GM18508 (cell line): ENCODE data around the gene RPL18A.

ENCODE experiments used
- ATAC-seq: cut with Tn5 transposase; IDR thresholded peaks from one replicate; pipeline ENCODE4 v1.9.1; 2021; ENCODE audit warnings: moderate number of reproducible peaks; ENCODE audit not compliant: insufficient read depth, unreplicated experiment

The RPL18A gene

DNA sequence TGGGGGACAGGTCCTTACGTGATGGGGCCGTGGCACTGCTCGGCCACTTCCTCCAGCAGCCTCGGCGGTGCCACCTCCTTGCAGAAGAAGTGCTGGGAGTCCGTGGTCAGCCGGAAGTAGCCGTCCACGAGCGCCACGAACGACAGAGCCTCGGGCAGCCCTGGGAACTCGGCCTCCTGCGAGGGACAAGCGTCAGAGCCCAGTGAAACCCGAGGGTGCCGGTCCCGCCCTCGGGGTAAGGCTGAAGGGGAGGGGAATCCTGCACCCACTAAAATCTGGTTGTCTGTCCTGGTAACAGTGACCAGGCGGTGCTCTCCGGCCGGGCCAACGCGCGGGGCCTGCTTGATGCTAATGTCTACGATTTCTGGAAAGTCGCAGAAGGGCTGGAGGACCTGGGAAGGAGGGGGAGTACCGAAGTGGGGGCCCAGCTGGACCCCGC lies 18.3 kb upstream of the RPL18A start:
- ATAC-seq, result no peak

DNA sequence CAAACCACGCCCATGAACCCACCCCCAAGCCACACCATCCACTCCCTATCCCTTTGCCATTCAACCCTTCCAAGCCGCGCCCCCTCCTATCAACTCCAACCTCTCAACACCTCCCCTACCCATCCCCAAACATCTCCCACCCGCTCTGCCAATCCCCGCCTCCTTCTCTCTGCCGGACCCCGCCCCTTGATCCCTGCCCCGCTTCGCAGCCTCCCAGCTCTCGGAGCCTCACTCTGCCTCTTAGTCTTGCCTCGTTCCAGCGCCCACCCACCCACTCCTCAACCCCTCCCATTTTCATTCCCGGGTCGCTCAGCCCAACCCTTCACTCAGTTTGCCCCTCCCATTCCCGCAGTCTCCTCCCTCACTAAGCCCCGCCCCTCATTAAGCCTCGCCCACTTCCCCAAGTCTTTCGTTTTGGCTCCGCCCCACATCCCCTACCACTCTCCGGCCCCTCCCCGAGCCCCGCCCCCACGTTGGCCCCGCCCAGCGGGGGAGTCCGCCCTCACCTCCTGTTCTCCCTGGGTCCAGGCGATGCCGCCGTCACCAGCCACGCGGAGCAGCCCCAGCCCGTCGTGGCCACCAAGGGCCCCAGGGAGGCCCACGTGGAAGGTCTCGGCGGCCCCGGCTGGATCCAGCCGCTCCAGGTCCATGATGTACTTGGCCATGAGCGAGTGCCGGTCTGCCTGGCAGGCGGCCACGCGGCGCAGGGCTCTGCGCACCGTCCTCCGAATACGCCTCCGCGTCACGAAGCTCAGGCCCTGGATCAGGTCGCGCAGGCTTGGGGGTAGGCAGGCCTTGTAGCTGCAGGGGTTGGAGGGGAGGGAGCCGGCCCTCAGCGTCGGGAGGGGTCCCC lies 17.7 kb upstream of the RPL18A start:
- ATAC-seq, result no peak

DNA sequence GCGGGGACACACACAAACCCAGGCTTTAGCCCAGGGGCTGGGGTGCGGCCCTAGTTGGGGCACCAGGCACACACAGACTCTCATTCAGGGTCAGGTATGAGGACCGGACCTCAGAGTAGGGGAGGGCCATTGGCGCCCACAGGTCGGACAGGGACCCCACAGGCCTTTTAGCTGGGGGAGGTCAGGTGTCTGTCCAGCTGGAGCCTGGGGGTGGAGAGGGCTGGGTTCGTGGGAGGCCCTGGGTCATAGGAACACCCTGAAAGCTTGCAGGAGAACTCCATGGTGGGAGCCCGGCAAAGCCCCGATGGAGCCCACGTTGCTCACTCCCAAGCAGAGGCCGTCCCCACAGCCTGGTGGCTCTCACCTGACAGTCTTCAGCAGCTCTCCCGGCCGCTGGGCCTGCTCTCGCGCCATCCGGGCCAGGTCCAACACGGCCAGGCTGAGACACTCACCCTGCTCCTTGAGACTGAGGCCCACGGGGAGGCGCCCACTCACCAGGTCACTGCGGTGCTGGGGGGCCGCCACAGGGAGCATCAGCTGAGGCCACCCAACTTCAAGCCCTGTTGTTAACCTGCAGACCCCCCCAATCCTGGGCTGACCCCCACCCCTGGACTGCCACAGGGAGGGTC lies 16.9 kb upstream of the RPL18A start:
- ATAC-seq, result no peak

DNA sequence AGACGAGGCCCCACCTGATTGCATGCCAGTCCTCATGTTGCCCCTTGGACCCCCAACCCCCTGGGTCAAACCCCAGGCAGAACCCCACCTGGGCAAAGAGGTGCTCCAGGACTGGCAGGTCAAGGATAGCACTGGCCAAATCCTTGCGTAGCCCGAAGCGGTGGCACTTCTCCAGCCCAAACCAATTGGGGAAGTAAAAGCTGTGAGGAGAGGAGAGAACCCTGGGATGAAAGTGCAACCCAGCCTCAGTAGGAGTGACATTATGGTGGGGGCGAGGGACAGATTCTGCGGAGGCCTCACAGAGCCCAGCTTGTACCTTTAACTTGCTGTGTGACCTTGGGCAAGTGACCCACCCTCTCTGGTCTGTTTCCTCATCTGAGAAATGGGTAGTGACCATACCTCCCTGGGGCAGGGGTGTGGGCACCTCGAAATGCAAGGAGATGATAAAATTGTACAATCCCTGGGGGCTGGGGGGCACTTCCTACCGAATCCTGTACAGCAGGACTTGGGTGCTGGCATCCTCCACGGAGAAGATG lies 16.4 kb upstream of the RPL18A start:
- no peak for ATAC-seq

DNA sequence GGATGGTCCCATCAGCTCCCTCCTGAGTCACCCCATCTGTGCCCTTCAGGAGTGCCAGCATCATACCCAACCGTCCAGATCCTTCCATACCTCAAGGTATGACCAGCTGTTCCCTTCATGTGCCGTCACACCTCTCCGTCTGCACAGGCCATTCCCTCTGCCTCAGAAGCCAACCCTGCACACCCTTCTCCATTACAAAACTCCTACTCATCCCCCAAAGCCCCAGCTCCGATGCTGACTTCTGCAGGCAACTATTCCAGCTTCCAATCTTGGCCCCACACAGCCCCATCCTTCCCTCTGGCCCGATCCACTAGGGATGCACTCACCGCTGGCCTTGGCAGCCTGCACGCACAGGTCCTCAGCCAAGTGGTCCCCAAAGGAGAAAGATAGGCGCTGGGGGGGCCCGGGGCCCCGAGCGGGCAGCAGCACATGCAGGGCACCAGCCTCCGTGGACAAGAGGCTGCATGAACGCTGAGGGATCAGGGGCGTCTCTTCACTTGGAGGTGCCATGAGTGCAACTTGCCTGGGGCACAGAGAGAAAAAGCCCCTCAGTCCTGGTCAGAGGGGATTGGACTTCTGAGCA lies 15.7 kb upstream of the RPL18A start:
- ATAC-seq, result no peak

DNA sequence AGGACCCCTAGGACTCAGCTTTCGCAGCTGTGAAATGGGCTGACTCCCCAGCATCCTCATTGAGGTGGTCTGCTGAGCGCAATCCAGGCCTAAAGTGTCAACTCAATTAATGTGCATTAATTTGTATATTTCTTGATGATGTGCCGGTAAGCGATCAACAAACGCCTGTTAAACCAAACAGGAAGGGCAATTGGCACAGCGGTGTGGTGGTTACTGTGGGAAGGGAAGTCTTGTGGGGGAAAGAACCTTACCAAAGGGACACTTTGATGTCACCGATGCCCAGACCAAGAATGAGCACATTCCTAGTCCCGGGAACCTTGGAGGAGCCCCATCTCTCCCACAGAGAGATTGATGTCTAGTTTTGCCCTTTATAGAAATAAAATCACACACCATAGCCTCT lies 13.6 kb upstream of the RPL18A start:
- no peak for ATAC-seq

DNA sequence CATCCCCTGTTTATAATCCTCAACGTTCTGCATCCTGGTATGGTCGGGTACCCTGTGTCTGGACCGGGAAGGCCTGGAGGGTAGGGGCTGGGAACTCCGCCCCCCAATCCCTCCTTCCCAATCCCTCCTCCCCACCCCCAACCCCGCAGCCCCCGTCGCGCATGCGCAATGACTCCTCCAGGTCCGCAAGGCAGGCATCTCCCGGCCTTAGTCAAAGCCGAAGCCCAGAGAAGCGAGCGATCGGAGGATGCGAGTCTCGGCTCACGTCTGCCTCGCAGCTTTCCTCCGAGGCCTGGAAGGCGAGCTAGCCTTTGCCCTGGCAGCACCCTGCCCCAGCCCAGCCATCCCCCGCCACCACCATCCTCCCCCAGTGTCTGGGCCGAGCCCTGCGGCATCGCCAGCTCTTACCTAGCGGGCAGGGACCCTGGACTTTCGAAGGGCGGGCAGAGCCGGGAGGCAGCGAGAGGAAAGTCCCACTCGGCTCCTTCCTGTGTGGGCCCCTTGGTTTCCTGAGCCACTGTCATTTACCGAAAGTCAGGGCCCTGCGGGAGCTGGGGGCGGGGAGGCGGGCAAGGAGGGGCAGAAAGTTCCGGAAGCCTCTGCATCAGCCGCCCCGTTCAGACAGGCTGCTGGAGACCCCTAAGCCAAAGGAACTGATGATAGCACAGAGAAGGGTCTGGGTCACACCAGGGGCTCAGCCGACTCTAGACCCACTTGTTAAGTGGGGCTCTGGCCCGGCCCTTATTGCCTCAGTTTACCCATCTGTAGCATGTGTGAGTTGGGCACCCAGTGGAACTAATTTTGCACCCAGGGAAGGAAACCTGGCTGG lies 12.0 kb upstream of the RPL18A start, which contains the start of gene JAK3:
Gene JAK3 (minus strand): TSS at position 445 of the 829 bp plus-strand sequence. CDS start 3,565 bp downstream, outside the sequence.
- no peak for ATAC-seq

DNA sequence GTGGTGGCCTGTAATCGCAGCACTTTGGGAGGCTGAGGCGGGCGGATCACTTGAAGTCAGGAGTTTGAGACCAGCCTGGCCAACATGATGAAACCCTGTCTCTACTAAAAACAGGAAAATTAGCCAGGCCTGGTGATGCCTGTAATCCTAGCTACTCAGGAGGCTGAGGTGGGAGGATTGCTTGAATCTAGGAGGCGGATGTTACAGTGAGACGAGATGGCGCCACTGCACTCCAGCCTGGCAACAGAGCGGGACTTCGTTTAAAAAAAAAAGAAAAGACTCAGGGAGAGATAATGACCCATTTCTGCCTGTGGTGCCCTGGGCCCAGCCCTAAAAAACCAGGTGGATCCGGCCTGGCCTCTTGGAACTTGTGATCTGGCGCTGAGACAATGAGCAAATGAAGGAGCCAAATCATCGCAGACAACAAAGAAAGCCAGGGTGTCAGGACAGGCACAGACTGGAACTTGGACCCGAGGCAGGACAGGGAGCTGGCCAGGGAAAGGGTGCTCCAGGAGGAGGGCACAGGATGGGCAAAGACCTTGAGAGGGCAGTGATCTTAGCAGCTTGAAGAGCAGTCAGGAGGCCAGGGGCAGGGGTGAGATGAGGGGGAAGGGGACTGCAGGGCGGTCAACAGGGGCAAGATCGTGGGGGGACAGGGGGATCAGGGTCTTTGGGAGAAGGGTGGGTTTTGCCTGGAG lies 11.0 kb upstream of the RPL18A start:
- no peak for ATAC-seq

DNA sequence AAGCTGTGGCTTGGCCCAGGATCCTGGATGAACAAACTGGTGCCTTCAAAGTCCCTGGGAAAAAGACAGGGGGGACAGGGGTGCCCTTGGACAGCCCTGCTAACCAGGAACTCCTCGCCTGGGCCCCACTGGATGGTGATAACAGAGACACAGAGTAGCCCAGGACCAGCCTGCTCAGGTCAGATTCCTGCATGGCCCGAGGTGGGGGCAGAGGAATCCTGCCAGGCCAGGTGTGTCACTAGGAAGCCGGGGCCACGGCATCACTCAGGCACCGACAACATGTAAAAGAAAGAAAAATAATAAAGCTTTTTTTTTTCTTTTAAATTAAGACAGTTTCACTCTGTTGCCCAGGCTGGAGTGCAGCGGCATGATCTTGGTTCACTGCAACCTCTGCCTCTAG lies 5.6 kb upstream of the RPL18A start:
- no peak for ATAC-seq

DNA sequence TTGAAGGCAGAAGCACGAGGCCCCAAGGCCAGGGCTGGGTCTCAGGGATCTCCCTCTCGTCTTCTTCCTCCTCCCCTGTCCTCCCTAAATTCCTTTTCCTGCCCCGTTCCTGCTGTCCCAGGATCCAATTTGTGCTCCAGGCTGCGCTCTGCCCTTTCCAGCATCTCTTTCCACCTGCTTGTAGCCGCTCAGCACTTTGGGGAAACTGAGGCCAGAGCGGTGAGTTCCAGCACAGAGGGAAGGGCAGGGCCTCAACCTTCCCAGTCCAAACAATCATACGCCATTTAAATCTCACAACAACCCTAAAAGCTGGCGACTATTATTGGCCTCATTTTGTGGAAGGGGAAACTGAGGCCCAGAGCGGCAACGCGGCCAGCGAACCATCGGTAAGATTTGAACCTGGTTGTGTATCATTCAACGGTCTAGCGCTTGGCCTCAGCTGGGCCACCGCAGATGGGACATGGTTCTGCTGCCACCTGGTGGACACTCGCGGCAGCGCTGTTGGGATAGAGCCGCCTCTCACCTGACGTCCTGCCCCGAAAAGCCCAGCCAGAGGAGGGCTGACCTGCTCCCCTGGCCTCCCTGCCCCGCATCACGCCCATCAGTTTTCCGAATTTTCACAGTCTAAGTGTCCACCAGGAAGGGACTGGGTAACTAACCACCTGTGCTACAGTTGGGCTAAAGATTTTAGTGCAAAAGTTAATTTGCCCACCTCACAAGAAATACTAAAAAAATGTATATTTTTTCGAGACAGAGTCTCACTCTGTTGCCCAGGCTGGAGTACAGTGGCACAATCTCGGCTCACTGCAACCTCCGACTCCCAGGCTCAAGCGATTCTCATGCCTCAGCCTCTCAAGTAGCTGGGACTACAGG lies 4.2 kb upstream of the RPL18A start:
- ATAC-seq, result no peak

DNA sequence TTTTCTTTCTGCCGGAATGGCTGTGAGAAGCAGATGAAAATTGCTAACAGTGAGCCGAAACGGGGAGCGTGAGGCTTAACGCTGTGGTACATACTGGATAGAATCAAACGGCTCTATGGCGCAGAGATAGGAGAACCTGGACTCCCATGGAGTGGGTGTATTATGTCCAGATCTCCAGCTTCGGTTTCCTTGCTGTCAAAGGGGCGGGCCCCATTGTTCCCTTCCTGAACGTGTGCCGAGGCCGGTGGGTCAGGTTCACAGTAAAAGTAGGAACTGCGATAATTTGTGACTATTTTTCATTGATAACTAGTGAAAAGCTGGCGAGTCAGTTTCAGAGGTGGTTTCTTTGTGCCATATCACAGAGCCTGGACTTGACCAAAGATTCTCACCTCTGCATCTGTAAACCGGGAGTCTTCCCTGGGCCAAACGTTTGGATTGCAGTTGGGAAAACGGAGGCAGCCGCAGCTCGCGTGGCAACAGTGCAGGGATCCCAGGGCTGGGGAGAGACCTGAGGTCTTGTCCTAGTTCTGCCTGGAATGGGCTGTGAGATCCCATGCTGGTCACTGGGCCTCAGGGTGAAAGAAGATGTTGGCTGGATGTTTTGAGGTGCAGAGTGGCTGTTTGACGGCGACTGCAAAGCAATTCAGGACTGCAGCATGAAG lies 752 bp downstream of the RPL18A start:
- ATAC-seq, result no peak

DNA sequence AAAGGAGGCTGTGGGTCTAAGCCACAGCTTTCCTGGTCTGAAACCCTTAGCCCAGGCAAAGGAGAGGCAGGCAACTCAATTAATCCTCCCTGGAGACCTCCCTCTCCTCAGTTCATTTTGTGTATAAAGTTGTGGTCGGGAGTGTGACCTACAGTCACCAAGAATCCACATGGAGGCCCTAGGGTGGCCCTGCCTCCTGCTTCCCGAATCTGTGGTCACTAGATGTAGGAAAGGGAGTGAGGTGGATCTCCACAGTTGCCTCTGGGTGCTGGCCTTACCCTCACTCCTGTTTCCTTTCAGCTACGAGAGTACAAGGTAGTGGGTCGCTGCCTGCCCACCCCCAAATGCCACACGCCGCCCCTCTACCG lies 1.3 kb downstream of the RPL18A start:
- ATAC-seq, result no peak

DNA sequence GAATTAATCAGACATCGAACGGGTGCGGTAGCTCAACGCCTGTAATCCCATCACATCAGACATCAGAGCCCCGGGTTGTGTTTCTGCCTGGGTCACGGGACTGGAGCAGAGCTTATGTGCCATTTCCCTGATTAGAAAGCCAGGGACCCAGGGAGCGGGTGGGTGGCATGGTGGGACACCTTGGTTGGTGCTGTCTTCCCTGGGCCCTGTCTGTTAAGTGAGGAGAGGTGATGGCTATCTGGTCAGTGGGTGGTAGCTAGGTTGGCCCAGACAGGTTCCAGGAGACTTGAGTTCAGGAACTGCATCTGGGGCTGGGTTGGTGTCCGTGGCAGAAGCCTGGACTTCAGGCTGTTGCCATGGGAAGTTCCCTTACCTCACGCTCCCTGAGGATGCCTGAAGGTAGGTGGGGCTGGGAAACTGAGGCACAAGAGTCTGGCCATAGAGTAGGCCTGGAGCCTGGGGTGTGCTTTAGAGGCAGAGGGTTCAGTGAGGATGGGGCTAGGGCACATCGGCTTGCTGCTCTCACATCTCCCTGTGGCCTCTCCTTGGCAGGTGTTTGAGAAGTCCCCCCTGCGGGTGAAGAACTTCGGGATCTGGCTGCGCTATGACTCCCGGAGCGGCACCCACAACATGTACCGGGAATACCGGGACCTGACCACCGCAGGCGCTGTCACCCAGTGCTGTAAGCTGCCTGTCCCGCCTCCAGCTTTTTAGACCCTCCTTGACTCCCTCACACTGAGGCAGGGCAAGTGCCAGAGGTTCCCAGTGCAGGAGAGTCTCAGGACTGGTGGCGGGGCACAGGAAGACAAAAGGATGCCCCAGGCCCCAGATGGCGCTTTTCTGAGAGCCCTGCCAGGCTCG lies 2.1 kb downstream of the RPL18A start:
- no peak for ATAC-seq

DNA sequence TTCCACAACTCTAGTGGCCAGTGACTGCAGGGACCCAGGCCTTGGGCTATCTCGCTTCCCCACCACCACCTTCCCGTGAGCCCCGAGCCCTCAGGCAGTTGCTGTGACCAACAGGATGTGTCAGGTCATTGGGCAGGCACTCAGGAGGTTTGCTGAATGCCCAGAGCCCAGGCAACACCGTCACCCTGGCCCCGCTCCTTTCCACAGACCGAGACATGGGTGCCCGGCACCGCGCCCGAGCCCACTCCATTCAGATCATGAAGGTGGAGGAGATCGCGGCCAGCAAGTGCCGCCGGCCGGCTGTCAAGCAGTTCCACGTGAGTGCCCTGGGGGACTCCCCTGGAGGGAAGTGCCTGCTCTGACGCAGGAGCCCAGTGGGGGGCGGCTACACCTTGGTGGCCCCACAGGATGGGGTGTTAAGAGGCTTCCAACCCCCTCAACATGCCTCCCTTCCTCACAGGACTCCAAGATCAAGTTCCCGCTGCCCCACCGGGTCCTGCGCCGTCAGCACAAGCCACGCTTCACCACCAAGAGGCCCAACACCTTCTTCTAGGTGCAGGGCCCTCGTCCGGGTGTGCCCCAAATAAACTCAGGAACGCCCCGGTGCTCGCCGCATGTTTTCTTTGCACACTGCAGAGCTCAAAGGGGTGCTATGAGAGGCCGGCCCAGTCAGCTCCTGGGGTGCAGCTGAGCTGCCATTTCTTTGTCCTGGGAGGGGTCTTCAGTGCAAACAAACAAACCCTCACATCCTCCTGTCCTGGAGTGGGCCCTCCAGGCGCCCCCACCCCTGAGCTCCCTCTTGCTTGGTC lies 3.2 kb downstream of the RPL18A start:
- no peak for ATAC-seq

DNA sequence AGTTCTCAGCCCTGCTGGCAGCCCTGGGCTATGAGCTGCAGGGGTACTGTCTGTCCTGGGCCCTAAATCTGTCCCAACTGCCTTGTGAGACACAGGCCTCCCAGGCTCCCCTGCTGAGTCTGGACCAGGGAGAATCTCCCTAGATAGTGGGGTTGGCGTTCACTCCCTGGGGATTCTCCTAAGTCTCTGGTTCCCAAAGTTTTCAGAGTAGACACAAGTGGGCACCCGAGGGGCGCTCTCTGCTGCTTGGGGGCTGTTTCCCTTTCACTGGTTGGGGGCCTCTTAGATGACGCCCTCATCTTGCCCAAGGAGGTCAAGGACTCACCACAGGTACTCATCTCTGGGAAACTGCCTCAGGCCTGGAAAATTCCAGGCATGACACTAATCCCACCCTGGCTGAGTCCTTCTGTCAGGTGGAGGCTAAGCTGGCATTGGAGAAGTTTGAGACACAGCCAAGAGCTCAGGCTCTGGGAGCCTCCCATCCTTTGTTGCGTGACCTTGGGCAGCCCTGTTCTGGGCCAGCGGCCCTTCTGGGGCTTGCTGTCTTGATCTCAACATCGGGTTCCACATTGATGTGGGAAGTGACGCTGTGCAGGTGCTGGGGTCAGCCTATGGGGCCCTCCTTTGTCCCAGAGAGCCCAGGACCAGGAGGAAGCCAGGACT lies 3.9 kb downstream of the RPL18A start:
- no peak for ATAC-seq
